Liver (tissue), 9 donors: ENCODE data around the gene GLI3. TPM values are rescaled to one million over a fixed set of nuclear protein-coding genes. Genes with fewer than 3 reads are reported as not detected.

Experiments used
- DNase-seq: peaks from one replicate; pipeline ENCODE4 v3.0.0-alpha.2; 2017; ENCODE audit warnings: low spot score
- H3K27ac ChIP-seq, 2 donors: one replicate each; pipeline ENCODE4 v1.7.0; 2013; ENCODE audit warnings: inconsistent platforms in 2 of 2, low read length in 2 of 2, control low read depth in 1 of 2, low read depth in 1 of 2, mild to moderate bottlenecking in 1 of 2
- H3K27me3 ChIP-seq, 4 donors: one replicate each; pipeline versions ENCODE4 v1.6.1 to v1.7.0; 2013; ENCODE audit warnings: low read length in 3 of 4, inconsistent platforms in 1 of 4, mild to moderate bottlenecking in 1 of 4, moderate library complexity in 1 of 4; ENCODE audit not compliant: control insufficient read depth in 4 of 4, insufficient read depth in 4 of 4
- H3K36me3 ChIP-seq, 4 donors: one replicate each; pipeline versions ENCODE4 v1.6.1 to v1.7.0; 2013; ENCODE audit warnings: low read length in 3 of 4, mild to moderate bottlenecking in 3 of 4, low read depth in 1 of 4, moderate library complexity in 1 of 4; ENCODE audit not compliant: control insufficient read depth in 4 of 4, insufficient read depth in 3 of 4
- H3K4me1 ChIP-seq, 4 donors: one replicate each; pipeline versions ENCODE4 v1.6.1 to v1.7.0; 2013; ENCODE audit warnings: low read length in 3 of 4, mild to moderate bottlenecking in 3 of 4, moderate library complexity in 1 of 4; ENCODE audit not compliant: control insufficient read depth in 4 of 4, insufficient read depth in 4 of 4
- H3K4me3 ChIP-seq, 3 donors: one replicate each; pipeline versions ENCODE4 v1.6.1 to v1.7.0; 2013; ENCODE audit warnings: low read length in 3 of 3, control low read depth in 1 of 3, low read depth in 1 of 3, mild to moderate bottlenecking in 1 of 3
- H3K9ac ChIP-seq, 2 donors: one replicate each; pipeline ENCODE4 v1.7.0; 2013; ENCODE audit warnings: low read length in 2 of 2, mild to moderate bottlenecking in 2 of 2, moderate library complexity in 2 of 2, control low read depth in 1 of 2, low read depth in 1 of 2
- H3K9me3 ChIP-seq, 4 donors: one replicate each; pipeline versions ENCODE4 v1.6.1 to v1.7.0; 2013; ENCODE audit warnings: low read length in 3 of 4; ENCODE audit not compliant: control insufficient read depth in 4 of 4
- CTCF ChIP-seq: fragments of 150-350 bp; IDR thresholded peaks from 2 replicates; pipeline ENCODE4 v1.5.1; 2017; ENCODE audit warnings: improper control_type of control experiment, low read depth, low read length; ENCODE audit not compliant: missing input control
- FOXA1 ChIP-seq: IDR thresholded peaks from 2 replicates; pipeline ENCODE4 v1.6.1; 2016; ENCODE audit warnings: antibody characterized with exemption
- FOXA2 ChIP-seq: IDR thresholded peaks from 2 replicates; pipeline ENCODE4 v1.6.1; 2016; ENCODE audit warnings: antibody characterized with exemption
- HNF4A ChIP-seq, 2 donors: conservative IDR thresholded peaks; 2 replicates each; pipeline ENCODE4 v1.6.1; 2016; ENCODE audit warnings: antibody characterized with exemption in 2 of 2, mild to moderate bottlenecking in 2 of 2
- HNF4G ChIP-seq: IDR thresholded peaks from 2 replicates; pipeline ENCODE4 v1.6.1; 2016; ENCODE audit warnings: antibody characterized with exemption
- JUND ChIP-seq, 2 donors: IDR thresholded peaks; 2 replicates each; pipeline ENCODE4 v1.6.1; 2016; ENCODE audit warnings: antibody characterized with exemption in 2 of 2
- NR2F2 ChIP-seq: IDR thresholded peaks from 2 replicates; pipeline ENCODE4 v1.6.1; 2016; ENCODE audit warnings: antibody characterized with exemption
- RAD21 ChIP-seq, 2 donors: IDR thresholded peaks; 2 replicates each; pipeline ENCODE4 v1.6.1; 2016; ENCODE audit warnings: antibody characterized with exemption in 2 of 2, mild to moderate bottlenecking in 2 of 2
- REST ChIP-seq: IDR thresholded peaks from 2 replicates; pipeline ENCODE4 v1.6.1; 2016; ENCODE audit warnings: antibody characterized with exemption, mild to moderate bottlenecking
- RXRA ChIP-seq, 2 donors: IDR thresholded peaks; 2 replicates each; pipeline ENCODE4 v1.6.1; 2017 to 2018; ENCODE audit warnings: antibody characterized with exemption in 2 of 2, mild to moderate bottlenecking in 1 of 2
- SP1 ChIP-seq: IDR thresholded peaks from 2 replicates; pipeline ENCODE4 v1.6.1; 2018; ENCODE audit warnings: antibody characterized with exemption, mild to moderate bottlenecking
- TAF1 ChIP-seq: conservative IDR thresholded peaks from 2 replicates; pipeline ENCODE4 v1.6.1; 2016; ENCODE audit warnings: antibody characterized with exemption, mild to moderate bottlenecking
- YY1 ChIP-seq: IDR thresholded peaks from 2 replicates; pipeline ENCODE4 v1.6.1; 2016; ENCODE audit warnings: antibody characterized with exemption, mild to moderate bottlenecking
- WGBS: extraction: QIAGEN DNeasy Blood & Tissue Kit; methylation state at CpG from one replicate; pipeline ENCODE4 v1.1.7; 2013; 5-methylcytosine and 5-hydroxymethylcytosine counted together
- polyA plus RNA-seq, 2 donors: library from polyadenylated mRNA; stranded (reverse) in 1 of 2; unstranded in 1 of 2; fragments of 200-250 nt in 1 of 2; fragments of >200 nt in 1 of 2; fragmentation: Nextera tagmentation in 1 of 2; extraction: Ambion mirVana in 1 of 2; gene quantifications; one replicate each; pipeline versions ENCODE4 v1.2.1 to v1.2.3, GENCODE V29; 2013 to 2015
- total RNA-seq, 2 donors: library from RNA; depleted of rRNA; stranded (reverse); fragments of >200 nt; gene quantifications; one replicate each; pipeline ENCODE4 v1.2.3, GENCODE V29; 2014
- TF ChIP-seq, protein P1 (sequence below): IDR thresholded peaks from 2 replicates; pipeline ENCODE4 v1.6.1; 2016; ENCODE audit warnings: antibody characterized with exemption
- TF ChIP-seq, protein P2 (sequence below): IDR thresholded peaks from 2 replicates; pipeline ENCODE4 v1.6.1; 2016; ENCODE audit warnings: antibody characterized with exemption
- donor health status: healthy.
- donor health status: healthy.
- donor health status: healthy.
- donor health status: healthy.
- donor health status: healthy.

Gene GLI3
- total and polyA plus RNA-seq, 4 donors, result 0.09 to 0.42 (median 0.26) TPM

GRCh38 chr7:42192851-42193461, 44.1 kb downstream of the GLI3 start (continued):
- TF ChIP-seq CTCF, result no peak
- no peak for TF ChIP-seq FOXA2

DNA sequence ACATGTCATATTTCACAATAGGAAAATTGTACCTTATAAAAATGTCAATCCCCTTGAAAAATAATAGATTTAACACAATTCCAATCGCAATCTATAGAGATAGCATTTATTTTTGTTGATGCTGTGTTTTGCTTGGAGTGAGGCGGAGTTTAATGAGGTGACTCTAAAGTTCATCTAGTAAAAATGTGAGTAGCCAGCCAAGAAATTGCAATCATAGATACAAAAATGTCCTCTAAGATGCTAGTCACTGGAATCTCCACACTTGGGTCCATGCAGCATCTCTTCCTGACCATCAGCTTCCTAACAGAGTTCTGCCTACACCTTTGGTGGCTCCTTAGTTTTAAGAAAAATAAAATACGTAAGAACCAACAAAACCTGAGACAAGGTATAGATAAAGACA, 44.9 kb downstream of the GLI3 start:
- Histone ChIP-seq H3K36me3 (no peaks in the 10 kb centered on the region), H3K27me3 (no peaks in the 10 kb centered on the region), H3K4me3 (no peak overlapping the region), H3K9ac (no peak overlapping the region), H3K27ac (no peak overlapping the region), H3K9me3 (no peaks in the 10 kb centered on the region), H3K4me1 (no peaks in the 10 kb centered on the region)
- DNase-seq, result no peak
- TF ChIP-seq HNF4G (no peak), RXRA (IDR thresholded peaks at IDR 0.05) (no peak), NR2F2 (no peak), TAF1 (no peak), SP1 (no peak), HNF4A (conservative IDR thresholded peaks at IDR 0.05) (no peak), CTCF (no peak), REST (no peak), JUND (IDR thresholded peaks at IDR 0.05) (no peak), RAD21 (IDR thresholded peaks at IDR 0.05) (no peak), FOXA1 (no peak), YY1 (no peak), FOXA2 (no peak)
- TF ChIP-seq, protein P1, sequence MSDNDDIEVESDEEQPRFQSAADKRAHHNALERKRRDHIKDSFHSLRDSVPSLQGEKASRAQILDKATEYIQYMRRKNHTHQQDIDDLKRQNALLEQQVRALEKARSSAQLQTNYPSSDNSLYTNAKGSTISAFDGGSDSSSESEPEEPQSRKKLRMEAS, result no peak
- TF ChIP-seq, protein P2, sequence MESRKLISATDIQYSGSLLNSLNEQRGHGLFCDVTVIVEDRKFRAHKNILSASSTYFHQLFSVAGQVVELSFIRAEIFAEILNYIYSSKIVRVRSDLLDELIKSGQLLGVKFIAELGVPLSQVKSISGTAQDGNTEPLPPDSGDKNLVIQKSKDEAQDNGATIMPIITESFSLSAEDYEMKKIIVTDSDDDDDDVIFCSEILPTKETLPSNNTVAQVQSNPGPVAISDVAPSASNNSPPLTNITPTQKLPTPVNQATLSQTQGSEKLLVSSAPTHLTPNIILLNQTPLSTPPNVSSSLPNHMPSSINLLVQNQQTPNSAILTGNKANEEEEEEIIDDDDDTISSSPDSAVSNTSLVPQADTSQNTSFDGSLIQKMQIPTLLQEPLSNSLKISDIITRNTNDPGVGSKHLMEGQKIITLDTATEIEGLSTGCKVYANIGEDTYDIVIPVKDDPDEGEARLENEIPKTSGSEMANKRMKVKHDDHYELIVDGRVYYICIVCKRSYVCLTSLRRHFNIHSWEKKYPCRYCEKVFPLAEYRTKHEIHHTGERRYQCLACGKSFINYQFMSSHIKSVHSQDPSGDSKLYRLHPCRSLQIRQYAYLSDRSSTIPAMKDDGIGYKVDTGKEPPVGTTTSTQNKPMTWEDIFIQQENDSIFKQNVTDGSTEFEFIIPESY, result no peak
- WGBS, result 81% methylated on average over 3 of the region's 3 CpGs
